ENCODE data around the gene CCDC93. TPM values are rescaled to one million over a fixed set of nuclear protein-coding genes. Genes with fewer than 3 reads are reported as not detected.

Gene CCDC93
- polyA plus RNA-seq, 2 donors: 5.2 to 5.3 TPM

DNA sequence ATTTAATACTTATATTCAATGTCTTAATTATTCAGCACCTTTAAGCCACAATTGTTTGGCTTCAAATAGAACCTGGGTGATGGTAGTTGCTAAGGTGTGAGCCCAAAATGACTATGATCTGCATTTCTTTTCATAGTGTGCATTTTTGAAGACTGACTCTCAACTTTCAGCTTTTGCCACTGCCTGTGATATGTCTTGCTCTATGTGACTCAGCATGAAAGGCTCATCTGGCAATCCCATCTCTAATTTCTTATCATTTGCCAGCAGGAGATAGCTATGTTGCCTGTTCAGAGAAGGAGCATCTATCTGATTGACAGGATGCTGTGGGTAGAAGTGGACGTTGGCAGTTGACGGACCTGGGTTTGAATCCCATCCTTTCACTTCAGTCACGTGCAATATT, 34.5 kb upstream of the CCDC93 start:
- Histone ChIP-seq H3K36me3 (ENCODE audit: control insufficient read depth in 2 of 2, insufficient read depth in 2 of 2, low read length in 1 of 2) (no peaks in the 10 kb centered on the region), H3K27me3 (ENCODE audit: control insufficient read depth in 1 of 2, insufficient read depth in 2 of 2, low read length in 2 of 2) (peaks cover 3% of the 10 kb centered on the region in 2 donors), H3K9me3 (ENCODE audit: control insufficient read depth in 2 of 2, insufficient read depth in 1 of 2, low read depth in 1 of 2, low read length in 1 of 2) (no peaks in the 10 kb centered on the region), H3K4me3 (ENCODE audit: low read depth in 1 of 2, low read length in 2 of 2) (no peak overlapping the region), H3K4me1 (ENCODE audit: control insufficient read depth in 2 of 2, insufficient read depth in 2 of 2, low read length in 1 of 2) (no peaks in the 10 kb centered on the region), H3K27ac (ENCODE audit: low read depth in 2 of 2, low read length in 1 of 2) (no peak overlapping the region)
- WGBS, 2 donors: 79 to 84% methylated on average over 3 of the region's 3 CpGs

DNA sequence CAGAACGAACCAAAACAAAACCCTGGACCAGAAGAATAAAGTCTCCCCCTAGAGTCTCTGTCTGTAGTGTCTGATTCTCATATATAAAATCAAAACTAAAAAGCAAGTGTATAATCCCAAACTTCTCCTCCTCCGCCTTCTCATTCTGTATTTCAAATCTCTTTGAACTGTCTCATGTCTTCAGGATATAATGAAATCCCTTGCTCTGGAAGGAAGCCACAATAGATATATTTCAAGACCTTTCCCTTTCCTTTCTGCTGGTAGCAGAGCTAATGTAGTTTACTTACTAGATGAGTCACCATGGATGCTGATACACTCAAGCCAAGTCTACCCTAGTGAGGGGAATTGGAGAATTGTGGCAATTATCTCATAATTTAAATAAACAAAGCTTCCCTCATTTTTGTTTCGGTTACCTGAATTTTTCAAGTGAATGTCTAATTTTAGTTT, 33.5 kb upstream of the CCDC93 start:
- 48% methylated on average over 3 of the region's 3 CpGs for WGBS, 2 donors
- no peaks in the 10 kb centered on the region for H3K4me1 ChIP-seq (ENCODE audit: control insufficient read depth in 2 of 2, insufficient read depth in 2 of 2, low read length in 1 of 2)
- H3K36me3 ChIP-seq (ENCODE audit: control insufficient read depth in 2 of 2, insufficient read depth in 2 of 2, low read length in 1 of 2): no peaks in the 10 kb centered on the region
- no peak overlapping the region for H3K27ac ChIP-seq (ENCODE audit: low read depth in 2 of 2, low read length in 1 of 2)
- H3K4me3 ChIP-seq (ENCODE audit: low read depth in 1 of 2, low read length in 2 of 2): no peak overlapping the region
- no peaks in the 10 kb centered on the region for H3K9me3 ChIP-seq (ENCODE audit: control insufficient read depth in 2 of 2, insufficient read depth in 1 of 2, low read depth in 1 of 2, low read length in 1 of 2)
- peaks cover 3% of the 10 kb centered on the region in 2 donors for H3K27me3 ChIP-seq (ENCODE audit: control insufficient read depth in 1 of 2, insufficient read depth in 2 of 2, low read length in 2 of 2)

DNA sequence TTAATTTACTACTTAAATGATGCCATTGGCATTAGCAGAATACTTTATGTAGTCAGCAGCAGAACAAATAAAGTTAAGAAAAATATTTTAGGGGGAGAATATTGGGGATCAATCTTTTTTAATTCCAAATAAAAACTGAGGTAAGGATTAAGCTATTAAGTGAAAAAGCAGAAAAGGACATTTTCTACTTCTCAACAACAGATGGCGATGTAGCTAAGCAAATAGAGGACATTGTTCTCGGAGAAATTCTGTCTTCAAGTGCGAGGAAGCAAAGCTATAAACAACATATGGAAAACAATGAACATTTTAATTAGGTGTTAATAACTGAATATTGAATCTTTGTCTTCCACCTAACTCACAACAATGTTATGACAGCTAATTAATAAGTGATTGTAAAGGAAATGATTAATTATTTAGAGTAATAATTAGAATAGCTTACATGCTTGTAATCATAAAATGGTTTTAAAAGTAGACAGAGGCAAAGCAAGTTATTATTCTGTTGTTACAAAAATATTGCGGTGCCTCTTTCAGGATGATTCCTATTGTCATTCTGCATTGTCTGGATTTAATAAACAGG, 32.9 kb upstream of the CCDC93 start:
- WGBS, 2 donors: 6 to 9% methylated on average over 4 of the region's 4 CpGs
- peaks cover 3% of the 10 kb centered on the region in 2 donors for H3K27me3 ChIP-seq (ENCODE audit: control insufficient read depth in 1 of 2, insufficient read depth in 2 of 2, low read length in 2 of 2)
- no peak overlapping the region for H3K27ac ChIP-seq (ENCODE audit: low read depth in 2 of 2, low read length in 1 of 2)
- H3K9me3 ChIP-seq (ENCODE audit: control insufficient read depth in 2 of 2, insufficient read depth in 1 of 2, low read depth in 1 of 2, low read length in 1 of 2): no peaks in the 10 kb centered on the region
- H3K4me1 ChIP-seq (ENCODE audit: control insufficient read depth in 2 of 2, insufficient read depth in 2 of 2, low read length in 1 of 2): no peaks in the 10 kb centered on the region
- H3K4me3 ChIP-seq (ENCODE audit: low read depth in 1 of 2, low read length in 2 of 2): no peak overlapping the region
- H3K36me3 ChIP-seq (ENCODE audit: control insufficient read depth in 2 of 2, insufficient read depth in 2 of 2, low read length in 1 of 2): no peaks in the 10 kb centered on the region

DNA sequence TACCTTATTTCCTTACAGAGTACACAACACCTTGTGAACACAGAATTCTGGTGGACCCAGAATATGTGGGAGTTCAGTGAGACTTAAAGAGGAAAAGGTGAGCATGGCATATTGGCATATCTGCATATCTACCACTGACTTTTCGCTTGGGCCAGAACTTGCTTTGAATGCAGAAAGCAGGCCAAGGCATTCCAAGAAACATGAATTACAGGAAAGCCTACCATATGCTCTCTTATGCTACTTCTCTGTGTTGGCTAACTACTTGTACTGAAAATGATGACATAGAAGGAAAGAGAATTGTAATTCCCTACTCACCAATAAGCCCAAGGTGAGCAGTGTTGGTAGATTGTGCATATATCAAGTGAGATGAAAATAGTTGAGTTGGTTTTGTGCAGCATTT, 31.4 kb upstream of the CCDC93 start:
- Histone ChIP-seq H3K36me3 (ENCODE audit: control insufficient read depth in 2 of 2, insufficient read depth in 2 of 2, low read length in 1 of 2) (no peaks in the 10 kb centered on the region), H3K4me3 (ENCODE audit: low read depth in 1 of 2, low read length in 2 of 2) (no peak overlapping the region), H3K27ac (ENCODE audit: low read depth in 2 of 2, low read length in 1 of 2) (no peak overlapping the region), H3K9me3 (ENCODE audit: control insufficient read depth in 2 of 2, insufficient read depth in 1 of 2, low read depth in 1 of 2, low read length in 1 of 2) (no peaks in the 10 kb centered on the region), H3K4me1 (ENCODE audit: control insufficient read depth in 2 of 2, insufficient read depth in 2 of 2, low read length in 1 of 2) (no peaks in the 10 kb centered on the region), H3K27me3 (ENCODE audit: control insufficient read depth in 1 of 2, insufficient read depth in 2 of 2, low read length in 2 of 2) (peaks cover under 1 to 3% of the 10 kb centered on the region in 2 donors)
- 78 to 91% methylated on average over 1 of the region's 1 CpG for WGBS, 2 donors

DNA sequence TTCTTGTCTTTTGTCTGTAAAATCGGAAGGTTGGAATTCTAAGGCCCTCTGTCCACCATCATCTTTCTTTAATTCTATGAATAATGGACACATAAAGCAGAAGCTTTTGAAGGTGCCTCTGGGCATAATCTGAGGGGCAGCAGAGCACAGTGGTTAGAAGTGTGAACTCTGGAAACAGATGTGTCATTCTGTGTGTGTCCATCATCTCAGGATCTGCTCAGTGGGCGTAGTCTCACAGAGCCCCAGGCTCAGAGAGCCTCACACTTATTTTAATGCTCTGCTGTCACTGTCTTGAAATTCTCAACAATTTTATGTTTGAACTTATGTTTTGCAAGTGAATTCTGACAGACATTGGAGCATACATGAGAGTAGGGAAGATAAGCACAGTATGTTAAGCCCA, 31.0 kb upstream of the CCDC93 start:
- Histone ChIP-seq H3K9me3 (ENCODE audit: control insufficient read depth in 2 of 2, insufficient read depth in 1 of 2, low read depth in 1 of 2, low read length in 1 of 2) (no peaks in the 10 kb centered on the region), H3K4me1 (ENCODE audit: control insufficient read depth in 2 of 2, insufficient read depth in 2 of 2, low read length in 1 of 2) (no peaks in the 10 kb centered on the region)
- whole genome bisulfite sequencing, 2 donors: 80 to 88% methylated on average over 2 of the region's 2 CpGs

DNA sequence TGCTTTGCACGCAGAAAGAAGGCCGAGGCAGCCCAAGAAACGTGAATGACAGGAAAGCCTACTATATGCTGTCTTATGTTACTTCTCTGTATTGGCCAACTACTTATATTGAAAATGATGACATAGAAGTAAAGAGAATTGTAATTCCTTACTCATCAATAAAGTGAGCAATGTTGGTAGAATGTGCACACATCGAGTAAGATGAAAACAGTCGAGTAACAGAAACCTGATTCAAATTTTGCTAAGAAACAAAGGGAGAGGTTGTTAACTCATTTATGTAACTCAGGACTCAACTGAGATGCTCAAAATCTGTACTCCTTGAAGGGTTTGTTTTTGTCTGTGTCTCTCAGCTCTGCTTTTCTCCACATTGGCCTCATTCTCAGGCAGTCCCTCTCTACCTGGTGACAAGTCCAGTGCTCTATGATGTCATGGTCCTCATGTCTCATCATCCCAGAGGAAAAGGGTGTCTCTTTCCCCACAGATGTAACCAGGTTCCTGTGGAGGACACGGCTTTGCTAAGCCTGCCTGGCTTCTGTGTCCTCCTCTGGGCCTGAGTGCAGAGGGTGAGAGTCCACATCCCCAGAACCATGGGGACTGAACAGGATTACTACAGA, 30.3 kb upstream of the CCDC93 start:
- Histone ChIP-seq H3K27me3 (ENCODE audit: control insufficient read depth in 1 of 2, insufficient read depth in 2 of 2, low read length in 2 of 2) (no peaks in the 10 kb centered on the region), H3K36me3 (ENCODE audit: control insufficient read depth in 2 of 2, insufficient read depth in 2 of 2, low read length in 1 of 2) (no peaks in the 10 kb centered on the region)
- whole genome bisulfite sequencing, 2 donors: 70% methylated on average over 6 of the region's 6 CpGs

More for the DNA sequence above, 31.0 kb upstream of the CCDC93 start:
- H3K27me3 ChIP-seq (ENCODE audit: control insufficient read depth in 1 of 2, insufficient read depth in 2 of 2, low read length in 2 of 2): peaks cover 0 to 3% of the 10 kb centered on the region in 2 donors
- H3K36me3 ChIP-seq (ENCODE audit: control insufficient read depth in 2 of 2, insufficient read depth in 2 of 2, low read length in 1 of 2): no peaks in the 10 kb centered on the region
- no peak overlapping the region for H3K4me3 ChIP-seq (ENCODE audit: low read depth in 1 of 2, low read length in 2 of 2)
- no peak overlapping the region for H3K27ac ChIP-seq (ENCODE audit: low read depth in 2 of 2, low read length in 1 of 2)

DNA sequence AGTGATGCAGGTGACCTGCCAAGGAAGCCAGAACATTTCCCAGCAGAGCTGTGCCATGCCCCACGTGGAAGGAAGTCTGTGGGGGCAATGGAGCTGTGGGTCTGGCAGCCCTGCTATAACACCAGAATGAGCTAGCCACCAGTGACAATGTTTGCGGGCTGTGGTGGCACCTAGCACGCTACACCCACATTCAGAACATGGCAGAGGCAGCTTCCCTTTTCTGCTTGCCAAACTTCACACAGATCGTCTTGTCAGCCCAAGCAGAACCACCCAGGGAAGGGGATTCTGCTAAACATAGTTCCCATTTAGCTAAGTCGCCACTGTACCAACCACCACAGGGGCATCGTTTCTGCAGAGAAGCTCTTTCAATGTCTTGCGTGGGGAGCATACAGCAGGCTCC, 27.0 kb upstream of the CCDC93 start:
- no peaks in the 10 kb centered on the region for H3K9me3 ChIP-seq (ENCODE audit: control insufficient read depth in 2 of 2, insufficient read depth in 1 of 2, low read depth in 1 of 2, low read length in 1 of 2)
- no peak overlapping the region for H3K4me3 ChIP-seq (ENCODE audit: low read depth in 1 of 2, low read length in 2 of 2)
- no peaks in the 10 kb centered on the region for H3K36me3 ChIP-seq (ENCODE audit: control insufficient read depth in 2 of 2, insufficient read depth in 2 of 2, low read length in 1 of 2)
- peaks cover 0 to 3% of the 10 kb centered on the region in 2 donors for H3K27me3 ChIP-seq (ENCODE audit: control insufficient read depth in 1 of 2, insufficient read depth in 2 of 2, low read length in 2 of 2)
- 75 to 76% methylated on average over 7 of the region's 7 CpGs for WGBS, 2 donors
- no peak overlapping the region for H3K27ac ChIP-seq (ENCODE audit: low read depth in 2 of 2, low read length in 1 of 2)
- no peaks in the 10 kb centered on the region for H3K4me1 ChIP-seq (ENCODE audit: control insufficient read depth in 2 of 2, insufficient read depth in 2 of 2, low read length in 1 of 2)

More for the DNA sequence above, 30.3 kb upstream of the CCDC93 start:
- no peak overlapping the region for H3K27ac ChIP-seq (ENCODE audit: low read depth in 2 of 2, low read length in 1 of 2)
- H3K4me1 ChIP-seq (ENCODE audit: control insufficient read depth in 2 of 2, insufficient read depth in 2 of 2, low read length in 1 of 2): no peaks in the 10 kb centered on the region
- H3K4me3 ChIP-seq (ENCODE audit: low read depth in 1 of 2, low read length in 2 of 2): no peak overlapping the region
- no peaks in the 10 kb centered on the region for H3K9me3 ChIP-seq (ENCODE audit: control insufficient read depth in 2 of 2, insufficient read depth in 1 of 2, low read depth in 1 of 2, low read length in 1 of 2)

DNA sequence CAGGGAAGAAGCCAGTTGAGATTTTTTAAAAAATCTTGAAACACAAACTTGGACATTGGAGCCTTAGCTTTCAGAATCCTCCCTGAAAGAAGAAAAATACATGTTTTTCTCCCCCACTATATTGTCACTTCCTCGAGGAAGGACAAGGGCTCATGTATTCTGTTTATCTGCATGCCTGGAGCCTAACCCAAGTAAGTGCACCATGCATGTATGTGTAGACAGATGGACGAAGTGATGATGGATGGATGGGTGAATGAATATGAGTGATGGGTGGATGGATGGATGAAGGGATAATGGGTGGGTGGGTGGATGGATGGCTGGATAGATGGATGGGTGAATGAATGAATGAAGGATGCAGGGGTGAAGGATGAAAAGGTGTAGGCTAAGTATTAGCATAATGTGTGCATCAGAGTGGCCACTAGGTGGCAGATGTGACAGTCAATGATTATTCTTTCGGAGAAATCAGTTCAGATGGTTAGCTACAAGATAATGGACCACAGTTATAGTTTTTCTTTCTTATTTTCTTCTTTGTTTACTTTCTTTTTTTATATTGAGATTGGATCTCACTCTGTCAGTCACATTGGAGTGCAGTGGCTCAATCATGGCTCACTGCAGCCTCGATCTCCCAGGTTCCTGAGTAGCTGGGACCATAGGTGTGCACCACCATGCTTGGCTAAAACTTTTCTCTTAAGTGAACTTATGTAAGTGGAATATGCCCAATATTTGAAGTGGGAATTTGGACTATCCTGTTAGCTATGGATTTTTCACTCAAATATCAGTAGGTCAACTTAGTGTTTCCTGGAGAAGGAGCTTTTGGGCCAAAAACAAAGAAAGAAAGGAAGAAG, 18.5 kb upstream of the CCDC93 start:
- H3K36me3 ChIP-seq (ENCODE audit: control insufficient read depth in 2 of 2, insufficient read depth in 2 of 2, low read length in 1 of 2): no peaks in the 10 kb centered on the region
- no peaks in the 10 kb centered on the region for H3K27me3 ChIP-seq (ENCODE audit: control insufficient read depth in 1 of 2, insufficient read depth in 2 of 2, low read length in 2 of 2)
- no peaks in the 10 kb centered on the region for H3K4me1 ChIP-seq (ENCODE audit: control insufficient read depth in 2 of 2, insufficient read depth in 2 of 2, low read length in 1 of 2)
- H3K4me3 ChIP-seq (ENCODE audit: low read depth in 1 of 2, low read length in 2 of 2): no peak overlapping the region
- peaks cover 0 to 2% of the 10 kb centered on the region in 2 donors for H3K9me3 ChIP-seq (ENCODE audit: control insufficient read depth in 2 of 2, insufficient read depth in 1 of 2, low read depth in 1 of 2, low read length in 1 of 2)
- no peak overlapping the region for H3K27ac ChIP-seq (ENCODE audit: low read depth in 2 of 2, low read length in 1 of 2)
- WGBS, 2 donors: 32 to 34% methylated on average over 4 of the region's 4 CpGs

DNA sequence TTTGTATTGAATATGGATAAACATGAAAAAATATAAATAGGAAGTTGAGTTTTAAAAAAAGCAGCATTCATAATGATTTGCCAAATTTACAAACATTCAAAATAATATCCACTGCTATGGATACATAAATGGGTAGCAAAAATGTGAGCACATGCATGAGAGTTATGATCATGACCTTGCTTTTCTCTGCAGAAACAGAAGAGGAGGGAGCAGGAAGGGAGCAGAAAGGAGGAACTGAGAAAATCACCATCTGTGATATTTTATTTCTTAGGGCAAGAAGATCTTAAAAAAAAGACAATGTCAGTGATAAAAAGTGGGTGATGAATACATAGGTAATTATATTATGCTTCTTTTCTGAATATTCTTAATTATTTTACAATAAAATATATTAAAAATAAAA, 17.7 kb upstream of the CCDC93 start:
- H3K27me3 ChIP-seq (ENCODE audit: control insufficient read depth in 1 of 2, insufficient read depth in 2 of 2, low read length in 2 of 2): no peaks in the 10 kb centered on the region
- H3K27ac ChIP-seq (ENCODE audit: low read depth in 2 of 2, low read length in 1 of 2): no peak overlapping the region
- H3K9me3 ChIP-seq (ENCODE audit: control insufficient read depth in 2 of 2, insufficient read depth in 1 of 2, low read depth in 1 of 2, low read length in 1 of 2): peaks cover 0 to 2% of the 10 kb centered on the region in 2 donors
- no peak overlapping the region for H3K4me3 ChIP-seq (ENCODE audit: low read depth in 1 of 2, low read length in 2 of 2)
- no peaks in the 10 kb centered on the region for H3K36me3 ChIP-seq (ENCODE audit: control insufficient read depth in 2 of 2, insufficient read depth in 2 of 2, low read length in 1 of 2)
- H3K4me1 ChIP-seq (ENCODE audit: control insufficient read depth in 2 of 2, insufficient read depth in 2 of 2, low read length in 1 of 2): no peaks in the 10 kb centered on the region
